ENCODE data around the gene ST6GALNAC1.

DNA sequence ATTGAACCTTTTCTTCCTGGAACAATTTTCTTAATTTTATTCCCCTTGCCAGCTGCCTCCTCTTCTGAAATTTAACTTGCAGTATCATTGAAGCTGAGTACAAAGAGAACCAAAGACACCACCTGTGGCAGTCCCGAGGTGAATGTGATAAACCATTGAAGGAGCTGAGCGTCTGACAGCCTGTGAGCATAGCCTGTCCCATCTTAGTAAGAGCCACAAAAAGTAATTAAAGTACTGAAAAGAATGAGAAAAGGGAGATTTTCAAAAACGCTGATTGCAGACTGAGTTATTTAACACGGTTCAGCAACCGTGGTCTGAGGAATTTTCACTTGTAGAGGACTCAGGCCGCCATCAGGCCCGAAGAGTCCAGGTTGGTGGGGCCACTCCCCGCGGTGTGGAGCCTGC, 27.2 kb upstream of the ST6GALNAC1 start:
- TF ChIP-seq RCOR1 (conservative IDR thresholded peaks at IDR 0.05; ENCODE audit: low read depth, low read length) (no peak), STAT1 (conservative IDR thresholded peaks at IDR 0.05) (no peak), EZH2 (IDR thresholded peaks at IDR 0.05; ENCODE audit: borderline replicate concordance, control insufficient read depth, low read depth, low read length) (no peak)
